ENCODE data around the gene RCAN2.

DNA sequence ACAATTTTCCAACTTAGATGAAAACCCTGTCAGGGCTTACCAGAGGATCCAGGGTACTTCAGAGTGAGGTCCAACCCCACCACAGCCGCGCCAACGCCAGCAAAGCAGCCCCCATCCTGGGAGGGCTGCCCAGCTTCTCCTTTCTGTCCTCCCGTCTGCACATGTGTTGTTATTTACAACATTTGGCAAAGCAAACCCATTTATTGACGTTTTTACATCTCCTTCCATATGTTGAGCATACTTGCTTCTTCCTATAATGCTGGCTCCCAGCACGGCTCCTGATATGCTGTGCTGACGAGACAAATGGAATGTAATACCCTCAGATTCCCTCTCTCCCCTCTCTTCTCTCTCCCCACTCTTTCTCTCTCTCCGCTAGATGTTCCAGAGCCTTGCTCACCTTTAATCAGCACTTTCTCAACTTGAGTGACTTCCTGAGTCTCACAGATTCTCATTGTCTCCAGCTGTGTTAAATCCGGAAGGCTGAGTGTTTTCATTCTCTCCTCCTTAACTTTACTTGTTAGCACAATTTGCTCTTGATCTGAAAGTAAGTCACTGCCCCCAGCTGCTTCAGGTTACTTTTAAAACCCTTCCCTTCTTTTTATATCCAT, 22.7 kb downstream of the RCAN2 start:
- TF ChIP-seq CTCF (conservative IDR thresholded peaks at IDR 0.05 in 1 of 2, IDR thresholded peaks at IDR 0.05 in 1 of 2; ENCODE audit: extremely low read depth in 1 of 2, insufficient read depth in 1 of 2, low read depth in 1 of 2, low read length in 2 of 2) (no peak), EZH2 (IDR thresholded peaks at IDR 0.05; ENCODE audit: borderline replicate concordance, low read length) (no peak)

All from mammary epithelial cell (primary cell).